Thyroid gland (tissue), 4 donors: ENCODE measurements around the gene PROX2.

ENCODE experiments used
- CTCF ChIP-seq, 6 experiments: fragments of 200-600 bp in 3 of 6; fragments of 450-650 bp in 3 of 6; sonication (generic) in 3 of 6; IDR thresholded peaks; one replicate each; pipeline ENCODE4 v1.5.1; 2016 to 2019; ENCODE audit warnings: antibody characterized with exemption in 6 of 6, mild to moderate bottlenecking in 2 of 6, inconsistent platforms in 1 of 6, moderate library complexity in 1 of 6
- POLR2A ChIP-seq, 2 donors: fragments of 450-650 bp; IDR thresholded peaks; one replicate each; pipeline ENCODE4 v1.6.1; 2017; ENCODE audit warnings: antibody characterized with exemption in 2 of 2, mild to moderate bottlenecking in 2 of 2, moderate library complexity in 1 of 2

DNA sequence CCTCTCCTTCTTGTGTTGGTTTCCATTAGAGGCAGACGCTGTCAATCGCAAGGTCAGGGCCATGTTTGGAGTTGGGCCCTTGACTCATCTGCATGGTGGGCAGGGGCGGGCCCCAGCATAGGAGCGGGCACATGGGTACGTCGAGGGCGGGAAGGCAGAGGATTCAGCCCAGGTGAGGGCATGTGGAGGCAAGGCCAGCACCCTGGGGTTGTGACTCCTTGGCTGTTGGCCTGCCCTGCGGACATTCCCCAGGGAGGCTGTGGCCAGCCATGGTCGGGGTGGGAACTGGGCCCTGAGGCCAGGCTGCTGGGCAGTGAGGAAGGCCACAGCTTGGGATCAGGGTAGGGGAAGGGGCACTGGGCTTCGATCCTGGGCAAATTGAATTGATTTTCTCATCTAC is 36.9 kb upstream of the PROX2 start:
- TF ChIP-seq POLR2A (IDR thresholded peaks at IDR 0.05) (no peak), CTCF (IDR thresholded peaks at IDR 0.05) (no peak)
